ENCODE results near the gene CREB3. TPM values are rescaled to one million over a fixed set of nuclear protein-coding genes. Genes with fewer than 3 reads are reported as not detected.
A peak's percentile ranks its signal among the peaks of the same experiment; 100 is the strongest.

CREB3 gene
- total RNA-seq, 6 donors from 2014 or later = 27.2 to 61.3 (median 33.5) TPM

GRCh38 chr9:35746583-35746982, 14.1 kb downstream of the CREB3 start:
- TF ChIP-seq POLR2A (IDR thresholded peaks at IDR 0.05) (no peak), POLR2AphosphoS5 (IDR thresholded peaks at IDR 0.05) (no peak), EP300 (IDR thresholded peaks at IDR 0.05) (no peak), CTCF (IDR thresholded peaks at IDR 0.05) (no peak)
- peaks cover 32 to 68% (median 46%) of the 10 kb centered on the region in 4 donors for H3K4me1 ChIP-seq
- H3K27me3 ChIP-seq = no peaks in the 10 kb centered on the region
- H3K4me3 ChIP-seq = peak overlapping the region in 3 of 4 donors; percentile 87 to 90 (median 90)
- WGBS, 2 donors = 27 to 42% methylated on average over 3 of the region's 3 CpGs
- DNase-seq (no peak), ATAC-seq (ENCODE audit: low FRiP score in 2 of 2) (no peak)
- H3K27ac ChIP-seq = peak overlapping the region in 1 of 4 donors; percentile 97
- H3K36me3 ChIP-seq = peaks cover 12 to 48% (median 39%) of the 10 kb centered on the region in 4 donors
- no peaks in the 10 kb centered on the region for H3K9me3 ChIP-seq

- 0% methylated on average over 1 to 24 of the region's 24 CpGs for WGBS, 2 donors
- TF ChIP-seq POLR2A (IDR thresholded peaks at IDR 0.05) (no peak), CTCF (IDR thresholded peaks at IDR 0.05) (no peak), EP300 (IDR thresholded peaks at IDR 0.05) (no peak), POLR2AphosphoS5 (IDR thresholded peaks at IDR 0.05) (no peak)
- Histone ChIP-seq H3K27me3 (no peaks in the 10 kb centered on the region), H3K4me3 (peak overlapping the region; percentile 76 to 90 (median 88)), H3K27ac (peak overlapping the region; percentile 90 to 97 (median 94)), H3K36me3 (peaks cover 15 to 48% (median 41%) of the 10 kb centered on the region in 4 donors), H3K4me1 (peaks cover 32 to 66% (median 45%) of the 10 kb centered on the region in 4 donors), H3K9me3 (no peaks in the 10 kb centered on the region)
- DNase-seq (no peak), ATAC-seq (ENCODE audit: low FRiP score in 2 of 2) (no peak)
Measured at GRCh38 chr9:35748242-35748857, 15.9 kb downstream of the CREB3 start.

- ATAC-seq (ENCODE audit: low FRiP score in 2 of 2) (peak; percentile 91 to 96), DNase-seq (peak; percentile 87 to 96)
- Histone ChIP-seq H3K36me3 (peaks cover 21 to 48% (median 41%) of the 10 kb centered on the region in 4 donors), H3K4me3 (peak within 1 kb of the TSS; percentile 76 to 90 (median 88)), H3K27me3 (no peaks in the 10 kb centered on the region), H3K27ac (peak within 1 kb of the TSS; percentile 90 to 97 (median 94)), H3K9me3 (no peaks in the 10 kb centered on the region), H3K4me1 (peaks cover 32 to 60% (median 42%) of the 10 kb centered on the region in 4 donors)
- TF ChIP-seq EP300 (IDR thresholded peaks at IDR 0.05) (peak in 1 of 4 donors; percentile 36), CTCF (IDR thresholded peaks at IDR 0.05) (peak in 2 of 6 experiments; percentile 13 to 33), POLR2A (IDR thresholded peaks at IDR 0.05) (peak in 3 of 4 donors; percentile 47 to 81 (median 81)), POLR2AphosphoS5 (IDR thresholded peaks at IDR 0.05) (peak; percentile 71 to 79)
- WGBS, 2 donors = 0% methylated on average over 10 of the region's 69 CpGs; no CpG with 5 or more reads in 1 of the 2 donors
Measured at GRCh38 chr9:35748858-35749514, 16.5 kb downstream of the CREB3 start, which contains the start of the genes GBA2 and RGP1. Gene GBA2 (minus strand): TSS chr9:35749228. CDS start chr9:35748704, 524 bp downstream. Gene RGP1 (plus strand): TSS chr9:35749287. CDS start chr9:35749756, 469 bp downstream.

DNA sequence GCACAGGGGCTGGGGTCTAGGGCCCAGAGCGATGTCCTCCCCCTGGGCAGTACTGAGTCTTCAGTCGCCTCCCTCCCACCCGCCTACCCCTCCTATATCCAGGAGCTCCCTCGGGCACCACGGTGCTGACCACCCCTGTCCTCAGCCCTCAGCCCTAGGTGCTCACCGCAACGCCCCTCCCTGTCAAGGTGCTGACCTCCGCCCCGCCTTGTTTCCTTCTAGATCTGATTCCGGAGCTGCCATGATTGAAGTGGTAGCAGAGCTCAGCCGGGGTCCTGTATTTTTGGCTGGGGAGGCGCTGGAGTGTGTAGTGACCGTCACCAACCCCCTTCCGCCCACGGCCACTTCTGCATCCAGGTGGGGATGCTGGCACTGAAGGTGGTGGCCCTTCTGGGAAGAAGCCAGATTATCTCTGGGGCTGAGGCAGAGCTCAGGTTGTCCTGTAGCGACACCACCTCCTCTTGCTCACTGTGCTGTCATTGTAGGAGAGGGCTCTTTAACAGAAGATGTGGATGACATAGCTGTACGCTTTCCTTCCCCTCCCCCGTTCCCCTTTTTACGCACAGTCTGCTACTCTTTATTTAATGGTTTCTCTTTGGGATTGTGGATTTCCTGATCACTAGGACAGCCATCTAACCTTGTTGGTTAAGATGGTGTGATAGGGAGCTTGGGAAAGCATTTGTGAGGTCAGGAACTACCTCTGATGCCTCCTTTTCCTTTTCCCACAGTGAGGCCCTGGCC, 17.2 kb downstream of the CREB3 start:
- WGBS, 2 donors = 6 to 8% methylated on average over 14 to 17 of the region's 19 CpGs
- DNase-seq (peak in 1 of 2 donors; percentile 61), ATAC-seq (ENCODE audit: low FRiP score in 2 of 2) (peak; percentile 24 to 52)
- peaks cover 32 to 54% (median 38%) of the 10 kb centered on the region in 4 donors for H3K4me1 ChIP-seq
- H3K27ac ChIP-seq = peak overlapping the region; percentile 90 to 97 (median 94)
- TF ChIP-seq EP300 (IDR thresholded peaks at IDR 0.05) (no peak), POLR2A (IDR thresholded peaks at IDR 0.05) (no peak), CTCF (IDR thresholded peaks at IDR 0.05) (no peak), POLR2AphosphoS5 (IDR thresholded peaks at IDR 0.05) (no peak)
- peaks cover 23 to 48% (median 37%) of the 10 kb centered on the region in 4 donors for H3K36me3 ChIP-seq
- H3K27me3 ChIP-seq = no peaks in the 10 kb centered on the region
- H3K4me3 ChIP-seq = peak overlapping the region; percentile 76 to 90 (median 88)
- no peaks in the 10 kb centered on the region for H3K9me3 ChIP-seq

Measured in upper lobe of left lung (tissue), 6 donors.